Activated naive CD4-positive, alpha-beta T cell treated with anti-CD3 and anti-CD28 coated beads, Interleukin-2, amount 10 ng/mL, durations not matched to agents 5 hours and 36 hours (primary cell): ENCODE data around the gene SENP2. TPM values are rescaled to one million over a fixed set of nuclear protein-coding genes. Genes with fewer than 3 reads are reported as not detected.

ENCODE experiments used
- total RNA-seq, 2 experiments: library from RNA; stranded (reverse); gene quantifications; one replicate each; pipeline ENCODE4 v1.2.3, GENCODE V29; 2021

Gene SENP2
- total RNA-seq: 10 to 100 TPM; 27.5 to 29.2 TPM

DNA sequence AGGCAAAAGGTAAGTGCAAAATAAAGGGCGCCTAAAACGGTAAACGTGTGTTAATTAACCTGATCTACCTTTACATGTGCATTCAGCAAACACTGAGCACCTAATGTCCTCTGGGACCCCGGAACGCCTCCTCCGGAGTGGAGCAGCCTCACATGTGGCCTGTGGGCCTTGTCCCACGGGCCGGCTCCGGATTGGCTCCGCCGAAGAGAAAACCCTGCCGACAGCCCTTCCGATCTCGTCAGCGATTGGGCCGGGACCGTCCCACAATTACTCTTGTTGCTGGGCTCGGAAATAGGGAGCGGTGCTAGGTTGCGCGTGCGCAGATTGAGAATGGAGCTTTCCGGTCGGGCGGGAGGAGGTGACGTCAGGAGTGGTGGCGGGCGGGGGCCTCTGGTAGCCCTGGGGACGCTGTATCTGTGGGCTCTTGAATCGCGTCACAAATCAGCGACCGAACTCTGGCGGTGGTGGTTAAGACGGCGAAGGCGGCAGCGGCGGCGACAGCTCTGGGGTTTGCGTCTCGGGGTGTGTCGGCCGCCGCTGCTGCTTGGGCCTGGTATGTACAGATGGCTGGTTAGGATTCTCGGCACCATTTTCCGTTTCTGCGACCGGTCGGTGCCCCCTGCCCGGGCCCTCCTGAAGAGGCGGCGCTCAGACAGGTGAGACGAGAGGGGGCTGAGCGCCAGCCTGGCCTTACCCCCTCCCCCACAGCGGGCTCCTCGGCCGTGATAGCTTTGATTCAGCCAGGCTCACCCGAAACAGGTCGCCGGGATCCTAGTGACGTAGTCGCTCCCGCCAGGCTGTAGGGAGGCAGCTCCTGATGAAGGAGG is at the start of gene SENP2:
TSS of gene SENP2 (plus strand) at position 437 of the 827 bp plus-strand sequence. CDS start at position 556, 119 bp downstream.

DNA sequence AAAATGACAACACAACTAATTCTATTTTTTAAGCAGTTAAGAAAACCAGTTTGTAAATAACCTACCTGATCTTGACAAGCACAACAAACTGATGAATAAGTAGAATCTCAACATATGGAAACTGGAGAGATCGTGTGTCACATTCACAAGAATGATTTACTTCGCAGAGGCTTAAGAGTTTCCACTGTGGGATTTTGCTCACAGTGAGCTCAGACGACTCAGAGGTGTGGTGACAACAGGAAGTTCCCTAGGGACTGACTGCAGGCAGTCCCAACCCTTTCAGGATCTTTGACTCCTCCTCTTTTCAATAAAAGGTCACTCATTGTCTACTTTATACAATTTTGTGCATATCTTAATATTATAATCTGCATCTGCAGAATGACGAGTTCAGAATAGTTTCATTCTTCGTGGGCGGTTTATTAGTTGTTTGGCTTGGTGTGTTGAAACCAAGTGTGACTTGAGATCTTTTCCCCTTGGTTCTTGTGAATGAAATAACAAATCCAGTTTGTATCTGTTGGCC is 33.7 kb upstream of the SENP2 start, which contains the start of gene LIPH:
TSS of gene LIPH (minus strand) at position 231 of the 520 bp plus-strand sequence. CDS start at position 114, 117 bp downstream.

Other genes starting within 250 kb of the SENP2 start
- 10 to 100 TPM; 11.2 to 12.1 TPM for gene MAP3K13, start 223.2 kb upstream of the SENP2 start, total RNA-seq
- 10 to 100 TPM; 19.9 to 22.5 TPM for gene TMEM41A, start 87.3 kb upstream of the SENP2 start, total RNA-seq
- not detected for gene LIPH, start 33.7 kb upstream of the SENP2 start, total RNA-seq
- gene IGF2BP2, start 238.7 kb downstream of the SENP2 start, total RNA-seq: under 1 TPM; 0.20 to 0.24 TPM